Measurements from ENCODE around the gene EXOC6B.
A peak's percentile ranks its signal among the peaks of the same experiment; 100 is the strongest.

EXOC6B gene

DNA sequence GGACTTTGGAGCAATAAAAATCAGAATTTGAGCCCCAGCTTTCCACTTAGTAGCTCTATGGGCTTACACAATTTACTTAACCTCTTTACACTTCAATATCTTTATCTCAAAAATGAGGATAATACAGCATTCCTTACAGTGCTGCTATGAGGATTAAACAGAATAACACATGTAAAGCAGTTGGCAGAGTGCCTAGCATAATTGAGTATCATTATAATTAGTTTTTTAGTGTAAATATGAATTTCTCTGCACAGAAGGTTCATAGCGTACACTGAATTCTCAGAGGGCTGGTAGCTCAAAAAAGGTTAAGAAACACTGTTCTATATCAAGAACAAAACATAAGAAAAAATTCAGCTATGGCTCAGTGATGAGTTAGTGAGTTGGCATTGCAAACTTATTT is 487.8 kb downstream of the EXOC6B start:
- peak in 1 of 2 experiments; percentile 17 for DNase-seq

DNA sequence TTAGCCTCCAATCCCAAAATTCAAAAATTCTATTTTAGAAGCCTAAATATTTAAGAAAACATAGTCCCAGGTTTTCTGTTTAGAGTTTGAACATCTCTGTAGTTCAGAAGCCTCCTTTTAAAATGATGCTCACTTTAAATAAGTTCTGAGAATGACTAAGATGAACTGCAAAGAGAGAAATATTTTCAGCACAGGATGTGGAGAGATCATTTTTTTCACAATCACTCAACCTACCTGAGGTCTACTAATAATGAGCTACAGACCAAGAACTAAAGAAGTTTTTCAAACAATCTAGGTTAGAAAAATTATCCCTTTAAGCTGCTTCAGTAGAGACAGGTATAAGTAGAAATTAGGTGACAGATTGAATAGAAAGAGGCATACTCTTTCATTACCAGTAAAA is 493.1 kb downstream of the EXOC6B start:
- DNase-seq, result no peak

DNA sequence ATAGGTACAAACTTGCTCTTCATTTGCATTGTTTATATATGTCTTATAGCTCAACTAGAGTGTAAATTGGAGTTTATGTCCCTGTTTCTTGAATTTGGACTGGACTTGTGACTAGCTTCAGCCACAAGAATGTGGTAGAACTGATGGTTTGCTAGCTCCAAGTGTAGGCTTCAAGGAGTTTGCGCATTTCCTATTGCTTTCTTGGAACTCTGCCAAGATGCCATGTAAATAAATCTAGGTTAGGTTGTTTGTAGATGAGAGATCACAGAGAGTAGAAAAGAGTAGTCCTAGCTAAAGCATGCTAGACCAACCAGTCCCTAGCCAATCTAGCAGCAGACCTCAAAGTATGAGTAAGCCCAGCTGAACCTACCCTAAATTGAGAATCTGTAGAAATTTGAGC is 495.2 kb downstream of the EXOC6B start:
- no peak for DNase-seq

DNA sequence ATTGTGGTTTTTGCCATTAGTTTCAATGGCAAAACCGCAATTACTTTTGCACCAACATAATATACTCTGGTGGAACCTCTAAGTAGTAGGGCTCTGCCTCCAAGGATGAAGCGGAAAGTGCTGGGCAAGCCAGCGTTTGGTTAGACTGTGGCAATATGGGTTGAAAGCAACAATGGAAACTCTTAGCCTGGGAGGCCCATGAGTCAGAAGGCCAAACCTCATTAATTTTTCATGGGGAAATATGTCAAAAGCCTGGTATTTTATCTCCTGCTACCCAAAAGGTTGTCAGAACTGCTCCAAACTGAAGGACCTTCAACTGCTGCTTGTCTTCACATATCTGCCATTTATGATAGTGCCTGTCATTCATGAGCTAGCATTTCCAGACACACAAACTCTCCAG is 499.1 kb downstream of the EXOC6B start:
- no peak for DNase-seq

DNA sequence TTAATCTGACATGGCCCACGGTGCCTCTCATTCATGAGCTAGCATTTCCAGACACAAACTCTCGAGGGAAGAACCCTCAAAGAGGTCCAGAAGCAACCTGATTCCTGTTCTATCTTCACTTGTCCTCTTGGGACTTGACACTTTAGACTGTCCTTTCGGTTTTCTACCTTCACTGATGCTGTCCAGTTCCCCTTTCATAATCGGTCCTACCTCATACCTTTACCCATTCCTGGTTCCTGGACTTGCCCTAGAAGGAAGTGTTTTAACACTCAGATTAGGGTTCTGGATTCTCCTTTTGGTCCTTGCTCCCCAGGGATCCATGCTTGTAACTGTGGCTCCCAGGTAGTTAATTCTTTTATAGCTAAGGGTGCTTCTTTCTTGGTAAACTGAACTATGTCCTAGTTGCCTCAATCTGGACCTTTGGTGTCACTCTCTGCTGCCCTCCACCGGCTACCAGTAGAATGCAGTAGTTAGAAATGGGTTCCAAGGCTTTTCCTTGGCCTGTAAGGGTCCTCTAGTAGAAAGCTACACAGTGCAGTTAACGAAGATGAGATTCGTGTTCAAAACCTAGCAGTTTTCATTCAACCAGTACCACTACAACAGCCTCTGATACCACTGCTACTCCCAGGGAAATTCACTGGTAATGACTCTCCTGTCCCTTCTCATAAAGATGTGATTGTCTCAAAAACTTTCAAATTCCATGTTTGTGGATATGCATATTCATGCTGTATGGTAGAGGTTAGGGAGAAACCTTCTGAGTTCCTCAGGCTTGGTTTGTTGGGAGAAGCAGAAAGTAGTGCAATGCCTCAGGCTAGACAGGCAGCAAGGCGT is 500.0 kb downstream of the EXOC6B start:
- DNase-seq, result no peak

DNA sequence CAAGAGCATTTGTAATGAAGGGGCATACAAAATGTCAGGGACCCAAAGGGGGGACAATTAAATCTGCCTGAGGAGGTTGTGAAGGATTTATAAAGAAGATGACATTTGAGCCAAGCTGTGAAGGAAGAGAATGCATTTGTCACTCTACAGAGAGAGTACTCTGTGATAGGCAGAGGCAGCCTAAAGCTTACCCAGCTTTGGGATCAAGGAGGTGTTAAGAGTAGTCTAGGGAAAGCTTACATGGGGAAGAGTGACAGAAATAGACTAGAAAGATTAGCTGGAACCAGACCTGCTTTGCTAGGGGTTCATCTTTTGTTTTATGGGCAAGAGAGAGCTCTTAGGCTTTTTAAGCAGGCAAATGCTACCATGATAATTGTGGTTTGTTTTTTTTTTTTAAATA is 509.1 kb downstream of the EXOC6B start:
- no peak for DNase-seq

DNA sequence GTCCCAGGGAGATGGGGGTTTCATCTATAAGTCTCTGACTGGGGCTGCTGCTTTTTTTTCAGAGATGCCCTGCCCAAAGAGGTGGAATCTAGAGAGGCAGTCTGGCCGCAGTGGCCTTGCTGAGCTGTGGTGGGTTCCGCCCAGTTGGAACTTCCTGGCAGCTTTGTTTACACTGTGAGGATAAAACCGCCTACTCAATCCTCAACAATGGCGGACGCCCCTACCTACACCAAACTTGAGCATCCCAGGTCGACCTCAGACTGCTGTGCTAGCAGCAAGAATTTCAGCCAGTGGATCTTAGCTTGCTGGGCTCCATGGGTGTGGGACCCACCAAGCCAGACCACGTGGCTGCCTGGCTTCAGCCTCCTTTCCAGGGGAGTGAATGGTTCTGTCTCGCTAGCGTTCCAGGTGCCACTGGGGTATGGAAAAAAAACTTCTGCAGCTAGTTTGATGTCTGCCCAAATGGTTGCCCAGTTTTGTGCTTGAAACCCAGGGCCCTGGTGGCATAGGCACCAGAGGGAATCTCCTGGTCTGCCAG is 525.6 kb downstream of the EXOC6B start:
- no peak for DNase-seq

DNA sequence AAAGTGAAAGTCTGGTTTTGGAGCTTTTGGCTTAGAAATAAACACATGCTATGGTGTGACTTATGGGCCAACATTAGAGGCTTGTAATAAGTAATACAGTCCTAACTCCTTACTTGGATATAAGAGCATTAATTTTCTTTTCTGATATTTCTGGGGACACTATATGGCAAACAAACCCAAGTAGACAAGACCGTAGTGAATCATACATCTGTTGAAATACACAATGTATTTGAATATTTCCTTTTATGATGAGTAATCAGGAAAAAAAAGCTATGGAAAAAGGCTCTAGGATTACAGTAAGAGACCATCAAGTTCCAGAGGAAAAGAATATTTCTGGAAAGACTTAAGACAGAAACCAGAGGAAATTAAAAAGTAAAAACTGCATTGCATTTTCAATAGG is 532.2 kb downstream of the EXOC6B start:
- no peak for DNase-seq

DNA sequence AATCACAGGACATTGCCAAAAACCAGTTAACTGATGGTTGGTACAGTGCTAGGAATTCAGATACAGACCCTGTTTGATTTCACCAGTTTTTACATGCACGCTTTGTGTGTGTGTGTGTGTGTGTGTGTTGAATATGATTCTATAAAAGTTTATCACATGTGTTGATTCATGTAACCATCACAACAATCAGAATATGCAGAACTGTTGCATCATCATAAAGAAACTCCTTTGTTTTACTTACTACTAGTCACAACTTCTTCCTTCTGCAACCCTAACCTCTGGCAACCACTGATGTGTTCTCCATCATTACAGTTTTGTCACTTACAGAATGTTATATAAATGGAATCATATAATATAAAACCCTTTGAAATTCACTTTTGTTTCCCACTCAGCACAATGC is 533.4 kb downstream of the EXOC6B start:
- no peak for DNase-seq

DNA sequence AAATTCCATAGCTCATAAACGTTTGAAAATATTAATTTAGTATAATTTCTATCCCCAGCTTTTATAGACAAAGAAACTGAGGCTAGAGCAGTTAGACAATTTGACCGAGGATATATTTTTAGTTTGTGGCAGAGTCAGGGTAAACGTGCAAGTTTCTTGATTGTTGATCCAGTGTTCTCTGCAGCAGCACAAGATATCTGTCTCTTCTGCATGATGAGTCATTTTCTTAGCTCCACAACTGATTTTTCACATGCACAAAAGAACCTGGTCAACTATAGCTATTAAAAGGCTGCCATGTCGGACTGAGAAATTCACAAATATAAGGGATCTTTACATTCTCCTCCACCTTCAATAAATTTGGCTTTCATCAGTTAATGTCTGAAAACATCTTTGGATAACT is 534.8 kb downstream of the EXOC6B start:
- DNase-seq, result no peak

DNA sequence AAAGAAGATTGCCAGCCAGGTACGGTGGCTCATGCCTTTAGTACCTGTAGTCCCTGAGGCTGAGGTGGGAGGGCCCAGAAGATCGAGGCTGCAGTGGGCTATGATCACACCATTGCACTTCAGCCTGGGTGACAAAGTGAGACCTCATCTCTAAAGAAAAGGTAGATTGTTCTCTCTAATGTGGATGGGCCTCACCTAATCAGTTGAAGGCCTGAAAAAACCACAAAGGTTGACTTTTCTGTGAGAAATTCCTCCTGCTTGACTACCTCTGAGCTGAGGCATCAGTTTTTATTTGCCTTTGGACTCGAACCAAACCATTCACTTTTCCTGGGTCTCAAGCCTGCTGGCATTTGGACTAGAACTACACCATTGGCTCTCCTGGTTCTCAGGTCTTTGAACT is 536.1 kb downstream of the EXOC6B start:
- DNase-seq, result no peak

DNA sequence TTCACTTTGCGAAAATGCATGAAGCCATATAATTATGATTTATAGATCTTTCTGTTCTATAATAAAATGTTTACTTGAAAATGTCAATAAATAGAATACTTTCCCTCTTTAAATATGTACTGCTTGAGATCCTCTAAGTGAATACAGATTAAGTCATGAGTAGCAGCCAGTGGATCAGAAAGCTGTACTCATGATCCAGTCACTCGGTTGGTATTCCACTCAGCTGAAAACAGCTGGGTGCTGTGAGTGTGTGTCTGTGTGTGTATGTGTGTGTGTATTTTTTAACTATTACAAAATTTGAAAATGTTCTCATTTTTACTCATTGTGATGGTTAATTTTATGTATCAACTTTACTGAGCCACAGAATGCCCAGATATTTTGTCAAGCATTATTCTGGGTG is 536.5 kb downstream of the EXOC6B start:
- no peak for DNase-seq

DNA sequence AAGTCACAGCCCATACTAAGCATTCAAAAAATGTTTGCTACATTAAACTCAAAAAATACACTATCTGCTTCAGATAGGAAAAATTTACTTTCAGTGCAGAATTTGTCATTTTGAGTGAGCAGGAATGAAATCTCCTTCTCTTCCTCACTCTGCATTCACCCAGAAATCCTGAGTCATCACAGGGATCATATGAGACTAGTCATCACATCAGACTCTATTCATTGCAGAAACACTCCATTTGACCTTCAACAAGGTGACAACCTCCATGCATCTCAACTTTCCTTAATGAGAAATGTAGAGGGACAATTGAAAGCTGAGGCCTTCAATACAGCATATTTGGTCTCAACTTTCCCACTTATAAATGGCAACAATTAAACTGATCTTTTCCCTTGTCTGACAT is 547.8 kb downstream of the EXOC6B start:
- DNase-seq, result no peak

DNA sequence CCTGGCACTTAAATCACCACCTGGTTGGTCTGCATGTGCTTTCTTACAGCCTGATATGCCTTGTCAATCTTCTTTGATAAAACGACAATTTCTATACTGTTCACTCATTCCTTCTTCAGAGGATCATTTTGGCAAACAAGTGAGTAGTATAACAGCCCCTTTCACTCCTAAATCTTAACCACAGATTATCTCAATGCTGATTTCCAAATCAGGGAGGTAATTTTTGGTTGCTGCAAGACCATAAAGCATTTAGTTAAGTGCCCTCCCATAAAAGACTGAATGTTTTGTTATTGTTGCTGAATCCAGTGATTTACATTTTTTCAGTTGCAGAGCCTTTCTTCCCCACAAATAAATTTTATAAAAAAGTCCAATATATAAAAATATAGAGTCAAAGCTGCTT is 549.0 kb downstream of the EXOC6B start:
- no peak for DNase-seq

DNA sequence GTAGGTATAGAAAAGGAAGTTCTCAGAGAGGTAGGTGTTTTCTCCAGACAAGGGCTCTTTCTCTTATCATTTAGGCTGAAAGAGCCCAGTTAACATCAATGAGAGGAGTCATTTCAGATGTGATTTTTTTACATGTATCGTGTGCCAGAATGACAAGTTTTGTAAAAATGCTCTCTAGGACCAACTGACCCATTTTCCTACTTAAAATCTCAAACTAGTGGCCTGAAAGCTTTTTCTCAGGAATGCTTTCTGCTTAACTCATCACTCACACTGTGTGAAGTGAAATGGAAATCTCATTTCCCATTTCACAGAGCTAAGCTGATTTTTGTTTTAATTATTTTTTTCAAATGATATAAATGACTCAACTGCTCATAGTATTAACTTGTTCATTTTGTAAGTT is 549.5 kb downstream of the EXOC6B start:
- no peak for DNase-seq

DNA sequence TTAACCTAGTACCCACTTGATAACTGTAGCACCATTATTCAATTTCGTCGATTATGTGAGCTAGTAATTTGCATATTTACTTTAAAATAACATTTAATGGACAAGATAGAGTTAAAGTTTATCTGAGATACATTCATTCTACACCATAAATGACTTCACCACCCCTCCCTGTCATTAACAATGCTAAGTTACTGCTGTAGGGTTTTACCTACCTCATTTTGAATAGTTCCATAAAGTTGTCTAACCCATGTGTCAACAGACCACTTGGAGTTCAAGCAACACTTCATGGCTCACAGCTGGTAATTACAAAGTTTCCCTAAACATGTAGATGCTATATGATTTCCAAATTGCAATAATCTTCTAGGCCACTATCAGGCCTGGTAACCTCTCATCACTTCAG is 550.7 kb downstream of the EXOC6B start:
- no peak for DNase-seq

DNA sequence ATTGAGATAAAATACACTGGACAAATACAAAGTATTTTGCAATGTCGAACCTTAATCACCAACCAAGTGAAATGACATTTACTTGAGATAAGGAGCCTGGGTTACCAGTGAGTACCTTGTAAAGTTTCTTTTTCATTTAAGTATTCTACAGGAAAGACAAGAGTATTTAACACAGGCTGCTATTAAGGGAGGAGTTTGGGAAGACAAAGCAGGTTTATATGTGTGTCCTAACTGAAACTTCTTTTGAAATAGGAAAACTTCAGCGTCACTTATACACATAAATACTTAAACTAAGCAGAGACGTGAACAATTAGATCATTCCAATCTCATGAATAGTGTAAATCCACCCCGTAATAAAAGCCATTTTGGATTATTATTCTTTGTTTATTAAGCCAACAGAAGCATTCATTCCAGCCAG is 551.4 kb downstream of the EXOC6B start:
- DNase-seq, result no peak

DNA sequence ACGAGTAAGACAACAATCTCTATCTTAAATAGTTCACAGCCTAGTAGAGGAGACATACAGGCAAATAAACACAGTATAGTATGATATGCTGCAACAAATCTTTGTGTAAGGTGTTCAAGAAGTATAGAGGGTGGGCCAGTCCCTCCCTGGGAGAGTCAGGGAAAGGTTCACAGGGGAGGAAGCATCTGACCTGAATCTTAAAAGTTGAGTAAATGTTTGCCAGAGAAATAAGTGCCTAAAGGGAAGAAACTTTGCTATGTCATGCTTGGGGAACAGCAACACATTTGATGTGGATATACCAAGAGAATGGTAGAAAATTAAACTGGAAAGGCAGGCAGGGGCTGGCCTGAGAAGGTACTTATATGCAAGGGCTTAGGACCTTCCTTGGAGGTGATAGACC is 552.4 kb downstream of the EXOC6B start:
- no peak for DNase-seq

DNA sequence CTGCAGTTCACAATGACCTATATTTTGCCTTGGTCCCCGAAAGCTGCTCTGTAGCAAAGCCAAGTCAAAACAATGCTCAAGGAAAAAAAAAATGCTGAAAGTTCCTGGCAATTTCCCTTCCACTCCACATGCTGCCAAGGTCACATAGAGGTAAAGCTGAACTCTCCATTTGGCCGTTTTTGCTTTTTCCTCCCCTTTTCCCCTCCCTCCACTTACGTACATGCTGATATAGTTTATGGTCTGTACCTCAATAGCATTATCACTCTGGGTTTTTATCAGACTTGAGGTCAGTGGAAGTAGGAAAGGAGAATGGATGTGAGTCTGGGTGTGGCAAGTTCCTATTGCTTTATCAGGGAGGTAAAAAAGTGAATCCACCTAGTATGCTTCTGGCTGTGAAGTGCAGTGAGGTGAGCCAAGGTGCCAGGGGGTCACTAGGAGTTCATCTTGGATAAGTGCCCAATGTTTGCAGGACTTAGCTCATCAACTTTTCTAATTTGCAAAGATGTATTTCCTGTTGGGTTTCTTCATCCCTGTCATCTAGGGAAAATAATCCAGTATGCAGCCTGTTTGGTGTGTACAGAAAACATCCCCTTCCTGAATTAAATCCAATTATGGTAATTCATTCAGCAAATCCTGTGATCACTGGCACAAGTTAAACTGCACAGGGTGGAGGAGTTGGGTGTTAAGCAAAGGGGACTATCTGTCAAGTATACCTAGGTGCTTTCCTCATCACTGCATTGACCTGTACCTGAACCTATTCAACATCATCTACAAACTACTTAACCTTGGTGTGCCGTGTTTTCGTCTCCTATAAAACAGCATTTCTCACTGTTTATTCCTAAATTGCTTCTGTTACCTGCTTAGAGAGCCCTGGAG is 553.8 kb downstream of the EXOC6B start:
- no peak for DNase-seq

DNA sequence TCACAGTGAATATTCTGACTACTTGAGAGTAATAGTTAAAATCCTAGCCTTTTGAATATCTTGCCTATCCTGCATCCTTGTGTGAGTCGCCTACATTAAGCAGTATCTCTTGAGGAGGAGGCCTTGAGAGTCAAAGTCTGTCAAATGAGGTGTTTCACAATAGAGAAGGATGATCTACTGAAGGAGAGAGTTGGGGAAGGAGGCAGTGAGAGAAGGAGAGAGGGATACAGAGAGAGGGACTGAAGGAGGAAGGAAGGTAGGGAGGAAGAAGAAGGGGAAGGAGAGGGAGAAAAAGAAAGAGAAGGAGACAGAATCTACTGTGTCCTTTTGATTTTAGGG is 554.6 kb downstream of the EXOC6B start:
- no peak for DNase-seq

DNA sequence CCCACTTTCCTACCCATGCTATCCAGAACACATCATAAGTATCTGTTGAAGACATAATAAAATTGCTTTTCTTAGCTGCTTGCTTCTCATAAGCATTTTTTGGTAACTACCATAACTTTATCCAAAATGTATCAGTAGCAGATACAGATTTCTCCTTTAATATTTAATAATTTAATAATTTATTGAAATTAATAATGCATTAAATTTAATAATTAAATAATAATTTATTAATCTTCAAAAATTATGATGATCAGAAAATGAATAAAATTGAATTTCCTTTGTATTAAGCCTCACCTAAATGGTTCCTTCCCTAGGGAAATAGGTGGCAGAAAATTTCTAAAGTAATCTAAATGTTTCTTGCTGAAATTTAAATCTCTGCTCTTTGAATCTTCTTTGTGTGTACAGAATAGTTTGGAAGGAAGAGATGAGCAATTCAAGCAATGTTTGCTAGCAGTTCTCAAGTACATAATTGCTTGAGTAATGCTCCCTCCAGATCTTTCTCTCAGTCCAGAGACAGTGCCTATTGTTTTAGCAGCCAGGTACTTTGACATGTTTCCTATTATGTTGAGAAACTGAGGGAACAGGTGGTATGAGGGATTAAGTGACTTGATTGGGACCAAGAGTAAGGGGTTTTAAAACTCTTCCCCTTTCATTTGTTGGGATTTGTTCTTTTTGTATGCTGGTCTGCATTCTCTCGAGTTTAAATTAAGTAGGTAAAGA is 555.1 kb downstream of the EXOC6B start:
- no peak for DNase-seq

DNA sequence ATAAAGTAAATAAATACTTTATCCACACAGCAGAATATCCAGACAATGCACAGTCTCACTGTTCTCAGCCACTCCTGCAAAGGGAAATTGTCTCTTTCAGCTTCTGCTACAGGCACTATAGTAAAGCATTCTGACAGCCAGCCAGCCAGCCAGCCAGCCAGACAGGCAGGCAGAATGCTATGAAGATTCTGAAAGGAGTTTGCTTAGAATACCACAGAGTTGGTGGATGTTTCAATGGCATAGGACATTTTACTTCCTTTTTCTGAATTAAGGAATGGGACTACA is 562.1 kb downstream of the EXOC6B start:
- DNase-seq, result no peak

DNA sequence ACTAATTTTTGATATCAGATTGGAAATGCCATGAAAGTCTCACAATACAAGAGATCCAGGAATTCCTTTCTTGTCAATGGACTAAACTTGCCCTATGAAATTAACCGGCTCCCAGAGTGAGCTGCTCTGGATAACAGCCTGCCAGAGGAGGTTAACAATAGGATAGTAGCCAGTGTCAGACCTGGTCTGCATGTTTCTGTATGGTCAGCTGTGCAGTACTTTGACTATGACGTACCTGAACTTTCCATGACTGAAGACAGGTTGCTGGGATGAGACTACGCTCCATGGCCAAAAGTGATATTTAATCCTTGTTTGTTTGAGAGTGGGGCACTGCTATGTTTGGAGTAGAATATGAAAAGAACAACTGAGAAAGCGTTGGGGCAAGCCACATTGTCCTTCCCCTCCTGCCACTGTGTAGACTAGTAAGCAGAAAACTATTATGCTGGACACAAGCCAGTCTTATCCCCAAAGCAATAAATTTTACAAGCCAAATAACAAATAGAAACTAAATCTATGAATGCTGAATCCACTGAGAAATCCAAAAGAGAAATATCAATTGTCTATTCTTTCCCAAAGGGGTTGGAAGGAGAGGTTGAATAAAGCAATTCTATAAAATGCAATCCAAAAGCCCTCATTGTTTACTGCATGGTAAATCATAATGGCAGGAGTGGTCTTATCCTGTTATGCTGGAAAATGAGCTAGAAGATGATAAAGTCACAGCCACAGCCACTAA is 562.6 kb downstream of the EXOC6B start:
- DNase-seq, result no peak
